ENCODE results near the gene HNF4A. TPM values are rescaled to one million over a fixed set of nuclear protein-coding genes. Genes with fewer than 3 reads are reported as not detected.

The HNF4A gene
- total and polyA plus RNA-seq, 2 donors = 0.09 TPM; not detected in 1

- Histone ChIP-seq H3K27ac (ENCODE audit: low read depth) (no peak overlapping the region), H3K4me1 (ENCODE audit: insufficient read depth) (no peaks in the 10 kb centered on the region), H3K4me3 (ENCODE audit: low read depth, low read length) (no peak overlapping the region), H3K36me3 (ENCODE audit: insufficient read depth) (no peaks in the 10 kb centered on the region)
- WGBS = 75% methylated on average over 23 of the region's 23 CpGs
- DNase-seq (ENCODE audit: extremely low spot score) = no peak
Measured at GRCh38 chr20:44400970-44401769, 45.7 kb downstream of the HNF4A start.

GRCh38 chr20:44401770-44402390 lies 46.4 kb downstream of the HNF4A start:
- H3K4me1 ChIP-seq (ENCODE audit: insufficient read depth) = no peaks in the 10 kb centered on the region
- 90% methylated on average over 17 of the region's 17 CpGs for WGBS
- DNase-seq (ENCODE audit: extremely low spot score) = no peak
- no peak overlapping the region for H3K27ac ChIP-seq (ENCODE audit: low read depth)
- H3K4me3 ChIP-seq (ENCODE audit: low read depth, low read length) = no peak overlapping the region
- no peaks in the 10 kb centered on the region for H3K36me3 ChIP-seq (ENCODE audit: insufficient read depth)

GRCh38 chr20:44402391-44403193 lies 47.1 kb downstream of the HNF4A start:
- Histone ChIP-seq H3K4me3 (ENCODE audit: low read depth, low read length) (no peak overlapping the region), H3K27ac (ENCODE audit: low read depth) (no peak overlapping the region), H3K36me3 (ENCODE audit: insufficient read depth) (no peaks in the 10 kb centered on the region), H3K4me1 (ENCODE audit: insufficient read depth) (no peaks in the 10 kb centered on the region)
- no peak for DNase-seq (ENCODE audit: extremely low spot score)
- 71% methylated on average over 18 of the region's 18 CpGs for WGBS

GRCh38 chr20:44403194-44404112 lies 48.0 kb downstream of the HNF4A start:
- H3K36me3 ChIP-seq (ENCODE audit: insufficient read depth) = no peaks in the 10 kb centered on the region
- H3K27ac ChIP-seq (ENCODE audit: low read depth) = no peak overlapping the region
- no peaks in the 10 kb centered on the region for H3K4me1 ChIP-seq (ENCODE audit: insufficient read depth)
- 64% methylated on average over 11 of the region's 11 CpGs for WGBS
- no peak overlapping the region for H3K4me3 ChIP-seq (ENCODE audit: low read depth, low read length)
- DNase-seq (ENCODE audit: extremely low spot score) = no peak

GRCh38 chr20:44404204-44405181 lies 49.0 kb downstream of the HNF4A start:
- 80% methylated on average over 21 of the region's 21 CpGs for WGBS
- Histone ChIP-seq H3K4me3 (ENCODE audit: low read depth, low read length) (no peak overlapping the region), H3K4me1 (ENCODE audit: insufficient read depth) (no peaks in the 10 kb centered on the region), H3K27ac (ENCODE audit: low read depth) (no peak overlapping the region), H3K36me3 (ENCODE audit: insufficient read depth) (no peaks in the 10 kb centered on the region)
- no peak for DNase-seq (ENCODE audit: extremely low spot score)

GRCh38 chr20:44405257-44405656 lies 49.8 kb downstream of the HNF4A start:
- Histone ChIP-seq H3K4me3 (ENCODE audit: low read depth, low read length) (no peak overlapping the region), H3K27ac (ENCODE audit: low read depth) (no peak overlapping the region), H3K36me3 (ENCODE audit: insufficient read depth) (no peaks in the 10 kb centered on the region), H3K4me1 (ENCODE audit: insufficient read depth) (no peaks in the 10 kb centered on the region)
- DNase-seq (ENCODE audit: extremely low spot score) = no peak
- WGBS = 67% methylated on average over 6 of the region's 6 CpGs

- H3K27ac ChIP-seq (ENCODE audit: low read depth) = no peak overlapping the region
- H3K4me3 ChIP-seq (ENCODE audit: low read depth, low read length) = no peak overlapping the region
- WGBS = 91% methylated on average over 20 of the region's 20 CpGs
- DNase-seq (ENCODE audit: extremely low spot score) = no peak
- H3K4me1 ChIP-seq (ENCODE audit: insufficient read depth) = no peaks in the 10 kb centered on the region
- H3K36me3 ChIP-seq (ENCODE audit: insufficient read depth) = no peaks in the 10 kb centered on the region
Measured at GRCh38 chr20:44405785-44406571, 50.5 kb downstream of the HNF4A start.

GRCh38 chr20:44406572-44407137 lies 51.2 kb downstream of the HNF4A start:
- no peak for DNase-seq (ENCODE audit: extremely low spot score)

GRCh38 chr20:44407402-44408184 lies 52.1 kb downstream of the HNF4A start:
- 62% methylated on average over 14 of the region's 14 CpGs for WGBS
- no peaks in the 10 kb centered on the region for H3K4me1 ChIP-seq (ENCODE audit: insufficient read depth)
- no peaks in the 10 kb centered on the region for H3K36me3 ChIP-seq (ENCODE audit: insufficient read depth)
- H3K27ac ChIP-seq (ENCODE audit: low read depth) = no peak overlapping the region
- no peak overlapping the region for H3K4me3 ChIP-seq (ENCODE audit: low read depth, low read length)
- peak; percentile 47 for DNase-seq (ENCODE audit: extremely low spot score)

More at GRCh38 chr20:44406572-44407137, 51.2 kb downstream of the HNF4A start:
- no peak overlapping the region for H3K27ac ChIP-seq (ENCODE audit: low read depth)
- no peaks in the 10 kb centered on the region for H3K36me3 ChIP-seq (ENCODE audit: insufficient read depth)
- 71% methylated on average over 7 of the region's 7 CpGs for WGBS
- H3K4me1 ChIP-seq (ENCODE audit: insufficient read depth) = no peaks in the 10 kb centered on the region
- no peak overlapping the region for H3K4me3 ChIP-seq (ENCODE audit: low read depth, low read length)

- H3K27ac ChIP-seq (ENCODE audit: low read depth) = no peak overlapping the region
- H3K36me3 ChIP-seq (ENCODE audit: insufficient read depth) = no peaks in the 10 kb centered on the region
- no peak overlapping the region for H3K4me3 ChIP-seq (ENCODE audit: low read depth, low read length)
- WGBS = 80% methylated on average over 2 of the region's 2 CpGs
- no peak for DNase-seq (ENCODE audit: extremely low spot score)
- H3K4me1 ChIP-seq (ENCODE audit: insufficient read depth) = no peaks in the 10 kb centered on the region
Measured at GRCh38 chr20:44409132-44409600, 53.7 kb downstream of the HNF4A start.

- H3K36me3 ChIP-seq (ENCODE audit: insufficient read depth) = no peaks in the 10 kb centered on the region
- DNase-seq (ENCODE audit: extremely low spot score) = no peak
- no peaks in the 10 kb centered on the region for H3K4me1 ChIP-seq (ENCODE audit: insufficient read depth)
- H3K27ac ChIP-seq (ENCODE audit: low read depth) = no peak overlapping the region
- WGBS = 85% methylated on average over 2 of the region's 2 CpGs
- no peak overlapping the region for H3K4me3 ChIP-seq (ENCODE audit: low read depth, low read length)
Measured at GRCh38 chr20:44410583-44411019, 55.1 kb downstream of the HNF4A start.
